Stimulated activated CD4-positive, alpha-beta T cell treated with anti-CD3 and anti-CD28 coated beads, Interleukin-4, amount 100 ng/mL, for 1 hour (primary cell): ENCODE measurements around the gene IDH2.
"Not testable (repeated sequence)": the region's sequence is repeated elsewhere in the genome, so short reads cannot be mapped to it uniquely, and the experiment has no call there.

Source experiments
- DNase-seq: peaks from one replicate; pipeline ENCODE4 v3.0.0-alpha.2; 2020

IDH2 gene

GRCh38 chr15:90113166-90113565 is 10.9 kb upstream of the IDH2 start:
- DNase-seq, result no peak

- DNase-seq, result not testable (repeated sequence)
These were observed 7.0 kb upstream of the IDH2 start for GRCh38 chr15:90109163-90109751.

GRCh38 chr15:90108038-90108437 is 5.8 kb upstream of the IDH2 start:
- not testable (repeated sequence) for DNase-seq

GRCh38 chr15:90106522-90107117 is 4.4 kb upstream of the IDH2 start:
- DNase-seq, result no peak

- no peak for DNase-seq
These were observed 3.3 kb upstream of the IDH2 start for GRCh38 chr15:90105521-90105920.

- DNase-seq, result no peak
These were observed 2.3 kb upstream of the IDH2 start for GRCh38 chr15:90104551-90104950.

GRCh38 chr15:90103701-90104329 is 1.5 kb upstream of the IDH2 start:
- no peak for DNase-seq

GRCh38 chr15:90101130-90101968 is 919 bp downstream of the IDH2 start:
- peak; percentile 42 for DNase-seq

- no peak for DNase-seq
These were observed 2.1 kb downstream of the IDH2 start for GRCh38 chr15:90099868-90100831.

- peak; percentile 34 for DNase-seq
These were observed 3.0 kb downstream of the IDH2 start for GRCh38 chr15:90099072-90099867.

GRCh38 chr15:90097475-90097874 is 4.8 kb downstream of the IDH2 start:
- DNase-seq, result peak; percentile 45

- DNase-seq, result no peak
These were observed 6.7 kb downstream of the IDH2 start for GRCh38 chr15:90095521-90095959.

GRCh38 chr15:90091156-90091931 is 10.9 kb downstream of the IDH2 start:
- DNase-seq, result no peak

GRCh38 chr15:90090226-90090848 is 11.9 kb downstream of the IDH2 start:
- no peak for DNase-seq

- peak; percentile 21 for DNase-seq
These were observed 14.7 kb downstream of the IDH2 start for GRCh38 chr15:90087454-90088154.

- peak; percentile 60 for DNase-seq
These were observed 15.4 kb downstream of the IDH2 start for GRCh38 chr15:90086868-90087268.

GRCh38 chr15:90085565-90085964 is 16.7 kb downstream of the IDH2 start:
- no peak for DNase-seq

GRCh38 chr15:90084876-90085423 is 17.3 kb downstream of the IDH2 start:
- DNase-seq, result no peak

GRCh38 chr15:90083954-90084607 is 18.2 kb downstream of the IDH2 start:
- DNase-seq, result no peak
